KBM-7 (cell line): Measurements from ENCODE around the gene MBOAT7.
"Not testable (repeated sequence)": the region's sequence is repeated elsewhere in the genome, so short reads cannot be mapped to it uniquely, and the experiment has no call there.

Experiments used
- DNase-seq: peaks from one replicate; pipeline ENCODE4 v3.0.0-alpha.2; 2015
- in situ Hi-C: fragments of 300-500 bp; cut with MboI; formaldehyde crosslinking; loops from 2 replicates; pipeline ENCODE4 v1.14.3; 2020; ENCODE audit warnings: low sequenced_read_pairs, low pct_unique_long_range_greater_than_20kb, mixed read lengths

MBOAT7 gene, protein sequence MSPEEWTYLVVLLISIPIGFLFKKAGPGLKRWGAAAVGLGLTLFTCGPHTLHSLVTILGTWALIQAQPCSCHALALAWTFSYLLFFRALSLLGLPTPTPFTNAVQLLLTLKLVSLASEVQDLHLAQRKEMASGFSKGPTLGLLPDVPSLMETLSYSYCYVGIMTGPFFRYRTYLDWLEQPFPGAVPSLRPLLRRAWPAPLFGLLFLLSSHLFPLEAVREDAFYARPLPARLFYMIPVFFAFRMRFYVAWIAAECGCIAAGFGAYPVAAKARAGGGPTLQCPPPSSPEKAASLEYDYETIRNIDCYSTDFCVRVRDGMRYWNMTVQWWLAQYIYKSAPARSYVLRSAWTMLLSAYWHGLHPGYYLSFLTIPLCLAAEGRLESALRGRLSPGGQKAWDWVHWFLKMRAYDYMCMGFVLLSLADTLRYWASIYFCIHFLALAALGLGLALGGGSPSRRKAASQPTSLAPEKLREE

DNA sequence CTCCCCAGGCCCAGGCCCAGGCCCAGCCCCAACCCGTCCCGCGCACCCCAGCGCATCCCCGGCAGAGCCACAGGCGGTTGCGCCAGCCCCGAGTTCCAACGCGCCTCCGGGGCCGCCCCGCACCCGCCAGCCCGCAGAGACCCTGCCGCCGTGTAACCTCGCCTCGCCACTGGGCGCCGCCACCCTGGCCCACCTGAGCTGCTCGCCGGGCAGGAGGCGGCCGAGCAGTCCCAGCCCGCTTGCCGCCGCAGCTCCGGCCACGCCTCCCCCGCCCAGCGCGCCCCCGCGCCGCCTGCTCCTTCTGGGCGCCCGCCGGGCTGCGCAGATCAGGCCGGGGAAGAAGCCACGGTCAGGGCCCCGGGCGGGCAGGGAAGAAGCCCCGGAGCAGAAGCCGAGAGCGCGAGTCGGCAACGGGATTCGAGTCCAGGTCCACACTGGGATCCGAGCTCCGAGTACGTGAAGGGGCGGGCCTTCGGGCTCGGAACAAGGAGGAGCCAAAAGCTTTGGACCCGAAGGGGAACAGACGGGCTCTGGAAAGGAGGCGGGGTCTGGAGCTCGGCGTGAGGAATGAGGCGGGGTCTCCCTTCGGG lies at the start of gene MBOAT7:
MBOAT7 (minus strand) TSS at position 436 of the 590 bp plus-strand sequence. CDS start 1,072 bp downstream, outside the sequence.
- DNase-seq = no peak
- in situ Hi-C loops = no loop called here

DNA sequence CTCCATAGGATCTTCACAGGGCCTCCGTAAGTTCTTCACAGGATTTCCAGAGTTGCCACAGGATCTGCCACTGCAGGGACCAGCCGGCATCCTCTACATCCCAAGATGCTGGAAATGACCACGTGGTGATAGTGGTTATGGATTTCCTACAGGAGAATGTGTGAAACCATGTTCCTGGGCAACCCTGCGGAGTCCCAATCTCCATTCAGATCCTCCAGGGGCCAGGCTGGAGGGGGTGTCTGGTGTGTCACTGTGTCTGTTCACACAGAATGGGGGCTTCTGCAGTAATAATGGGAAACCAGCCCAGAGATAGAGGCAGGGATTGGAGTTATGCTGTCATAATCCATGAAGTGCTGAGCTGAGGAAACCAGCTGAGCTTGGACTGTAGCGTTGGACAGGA lies 44.6 kb upstream of the MBOAT7 start:
- in situ Hi-C loops = no loop called here
- no peak for DNase-seq

DNA sequence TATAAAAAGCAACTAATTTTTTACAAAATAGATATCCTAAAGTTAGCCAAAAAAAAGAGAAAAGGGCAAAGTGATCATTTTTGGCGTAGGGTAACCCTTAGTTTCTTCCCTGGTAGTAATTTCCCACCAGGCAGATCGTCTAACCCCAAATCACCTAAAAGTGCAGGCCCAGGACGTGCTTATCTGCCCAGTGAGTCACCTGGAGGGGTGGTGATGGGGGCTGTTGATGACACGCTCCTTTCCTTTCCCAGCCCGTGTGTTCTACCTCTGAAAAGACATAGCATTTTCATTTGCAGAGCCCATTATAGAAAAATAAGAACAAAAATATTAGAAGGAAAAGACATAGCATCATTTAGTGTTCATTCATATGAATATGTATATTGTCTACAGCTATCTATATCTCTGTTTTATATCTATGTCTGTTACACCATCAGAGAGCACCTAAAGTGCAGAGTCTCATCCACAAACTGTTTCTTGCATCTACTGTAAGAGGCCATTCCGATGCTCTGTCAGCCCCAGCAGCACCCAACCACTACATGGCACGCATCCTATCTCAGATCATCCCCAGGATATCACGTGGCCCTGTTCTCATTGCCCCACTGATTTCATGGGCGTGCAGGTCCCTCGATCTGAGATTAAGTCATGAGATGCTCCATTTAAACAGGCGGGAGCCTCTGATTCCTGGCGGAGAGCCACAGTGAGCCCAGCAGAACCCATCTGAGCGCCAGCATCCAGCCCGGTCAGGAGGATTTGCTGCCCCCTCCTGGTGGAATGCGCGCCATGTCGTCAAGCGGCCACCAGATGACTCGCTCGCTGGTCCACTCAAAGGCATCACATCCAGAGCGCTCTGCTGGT lies 41.9 kb upstream of the MBOAT7 start:
- DNase-seq = peak; percentile 86

DNA sequence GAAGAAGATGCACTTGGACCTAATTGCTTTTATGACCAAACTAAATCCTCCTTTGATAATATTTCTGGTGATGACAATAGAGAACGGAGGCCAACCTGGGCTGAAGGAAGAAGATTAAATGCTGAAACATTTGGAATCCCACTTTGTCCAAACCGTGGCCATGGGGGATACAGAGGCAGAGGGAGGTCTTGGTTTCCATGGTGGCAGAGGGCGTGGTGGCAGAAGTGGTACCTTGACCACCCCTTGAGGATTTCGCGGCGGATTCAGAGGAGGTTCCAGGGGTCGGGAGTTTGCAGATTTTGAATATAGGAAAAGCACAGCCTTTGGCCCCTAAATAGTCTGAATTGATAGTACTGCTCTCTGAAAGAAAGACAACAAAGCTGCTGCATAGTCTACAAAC lies 40.7 kb upstream of the MBOAT7 start:
- DNase-seq = no peak
- in situ Hi-C loops = no loop called here

More for the DNA sequence above, 41.9 kb upstream of the MBOAT7 start:
- in situ Hi-C loops = no loop called here

DNA sequence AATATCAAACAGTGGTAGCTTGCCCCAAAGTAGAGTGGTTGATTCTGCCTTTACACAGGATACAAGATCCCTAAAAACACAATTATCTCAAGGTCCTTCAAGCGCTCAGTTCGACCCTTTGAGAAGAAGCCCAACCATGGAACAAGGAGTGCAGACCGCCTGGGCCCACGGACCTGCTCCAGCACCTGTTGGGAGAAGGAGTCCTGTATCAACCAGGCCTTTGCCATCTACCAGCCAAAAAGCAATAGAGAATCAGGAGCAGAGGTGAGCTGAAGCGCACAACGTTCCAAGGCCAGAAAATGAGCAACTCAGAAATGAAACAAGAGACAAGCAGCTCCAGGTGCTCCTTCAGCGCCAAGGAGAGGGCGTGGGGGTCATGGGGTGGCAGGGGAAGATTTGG lies 39.8 kb upstream of the MBOAT7 start:
- in situ Hi-C loops = no loop called here
- no peak for DNase-seq

DNA sequence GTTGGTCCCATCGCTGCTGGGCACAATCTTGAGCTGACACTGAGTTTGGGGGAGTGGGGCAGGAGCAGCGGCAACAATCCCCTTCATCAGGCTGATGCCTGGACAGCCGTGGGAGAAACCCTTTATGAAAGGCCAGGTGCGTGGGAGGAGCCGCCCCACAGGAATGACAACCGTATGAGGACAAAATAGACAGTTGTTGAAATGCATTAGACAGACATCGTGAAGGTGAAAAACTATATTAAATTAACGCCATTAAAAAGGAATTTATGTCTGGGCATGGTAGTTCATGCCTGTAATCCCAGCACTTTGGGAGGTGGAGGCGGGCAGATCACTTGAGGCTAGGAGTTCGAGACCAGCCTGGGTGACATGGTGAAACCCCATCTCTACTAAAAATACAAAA lies 35.2 kb upstream of the MBOAT7 start:
- DNase-seq, in situ Hi-C loops: not testable (repeated sequence)

DNA sequence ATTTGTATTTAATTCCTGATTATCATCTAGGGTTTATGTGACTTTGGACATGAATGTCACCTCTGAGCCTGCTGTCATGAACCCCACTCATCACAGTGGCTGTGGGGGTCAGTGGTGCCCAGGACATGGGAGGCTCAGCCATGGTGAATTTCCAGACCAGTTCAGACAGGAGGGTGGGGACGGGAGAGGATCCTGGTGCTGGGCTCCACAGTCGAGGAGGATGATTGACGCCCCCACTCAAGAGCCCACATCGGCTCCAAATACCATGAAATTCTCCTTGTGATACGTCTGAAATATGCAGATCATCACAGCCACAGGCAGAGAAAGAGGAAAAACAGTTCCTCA lies 34.5 kb upstream of the MBOAT7 start:
- in situ Hi-C loops, DNase-seq: not testable (repeated sequence)

DNA sequence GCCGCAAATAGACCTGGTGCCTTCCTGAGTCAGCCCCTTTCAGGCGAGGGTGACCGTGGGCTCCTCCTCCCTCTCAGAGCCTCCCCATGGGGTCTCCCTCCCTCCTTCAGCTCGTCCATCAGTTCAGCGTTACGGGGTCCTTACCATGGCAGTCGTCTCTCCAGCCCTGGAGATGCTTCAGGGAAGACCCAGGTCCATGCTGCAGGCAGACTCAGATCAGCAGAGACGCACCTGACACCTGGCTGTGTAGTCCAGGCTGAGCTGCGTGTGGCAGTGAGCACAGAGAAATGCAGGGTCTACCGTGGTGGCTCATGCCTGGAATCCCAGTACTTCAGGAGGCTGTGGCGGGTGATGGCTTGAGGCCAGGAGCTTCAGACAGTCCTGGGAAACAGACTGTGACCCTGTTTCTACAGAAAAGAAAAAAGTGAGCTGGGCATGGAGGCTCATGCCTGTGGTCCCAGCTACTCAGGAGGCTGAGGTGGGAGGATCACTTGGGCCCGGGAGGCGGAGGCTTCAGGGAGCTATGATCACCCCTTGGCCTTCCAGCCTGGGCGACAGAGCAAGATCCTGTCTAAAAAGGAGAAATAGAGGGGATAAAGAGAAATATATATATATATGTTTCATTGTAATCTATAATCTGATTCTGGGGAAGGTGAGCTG lies 34.0 kb upstream of the MBOAT7 start:
- DNase-seq, in situ Hi-C loops: not testable (repeated sequence)

DNA sequence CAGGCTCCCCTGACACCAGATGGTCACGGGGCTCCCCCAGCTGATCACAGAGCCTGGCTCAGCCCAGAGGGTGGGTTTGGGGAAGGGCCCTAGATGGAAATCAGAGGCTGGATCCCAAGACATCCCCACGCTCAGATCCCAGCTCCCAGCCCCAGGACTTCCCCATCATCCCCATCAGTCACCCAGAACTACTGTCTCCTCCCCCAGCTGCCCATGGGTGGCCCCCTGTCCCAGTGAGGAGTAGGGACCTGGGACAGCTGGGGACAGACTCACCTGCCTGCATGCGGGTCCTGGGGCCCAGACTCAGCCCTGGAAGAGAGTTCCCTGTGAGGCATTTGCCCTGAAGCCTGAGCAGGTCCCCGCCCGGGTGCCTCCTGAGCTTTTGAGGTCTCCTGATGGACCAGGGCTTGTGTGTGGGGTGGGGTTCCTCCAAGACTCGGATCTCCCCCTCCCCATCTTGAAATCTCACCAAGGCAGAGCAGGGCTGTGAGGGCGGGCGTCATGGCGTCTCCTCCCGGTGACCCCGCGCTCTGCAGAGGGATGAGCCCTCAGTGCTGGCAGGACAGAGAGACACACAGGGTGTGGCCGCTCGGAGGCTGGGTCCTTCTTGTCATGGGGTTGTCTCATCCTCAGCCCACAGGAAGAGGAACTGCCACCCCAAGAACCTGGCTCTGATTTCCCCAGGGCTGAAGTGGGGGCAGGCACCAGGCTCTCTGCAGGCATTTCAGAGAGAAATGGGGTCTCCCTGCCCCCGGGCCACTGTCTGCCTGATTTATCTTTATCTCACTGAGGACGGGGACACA lies 33.3 kb upstream of the MBOAT7 start, which contains the start of gene LILRB3:
LILRB3 (minus strand) TSS at position 534 of the 803 bp plus-strand sequence; CDS start at position 503, 31 bp downstream.
- in situ Hi-C loops, DNase-seq: not testable (repeated sequence)

DNA sequence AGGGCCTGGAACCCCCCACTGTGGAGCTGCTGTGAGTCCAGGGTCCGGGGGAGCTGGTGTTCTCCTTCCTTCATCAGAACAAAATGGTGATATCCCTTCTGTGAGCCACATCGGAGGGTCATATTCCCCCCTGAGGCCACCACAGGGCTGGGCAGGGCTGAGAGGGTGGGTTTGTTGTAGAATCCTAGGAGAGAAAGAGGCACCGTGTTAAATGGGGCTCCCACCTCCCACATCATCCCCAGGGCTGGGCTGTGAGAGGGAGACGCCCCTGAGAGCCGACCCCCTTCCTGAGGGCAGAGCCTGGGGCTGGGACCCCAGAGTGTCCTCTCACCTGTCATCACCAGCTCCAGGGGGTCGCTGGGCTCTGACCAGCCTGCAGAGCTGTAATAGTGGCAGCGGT lies 32.6 kb upstream of the MBOAT7 start:
- DNase-seq, in situ Hi-C loops: not testable (repeated sequence)

DNA sequence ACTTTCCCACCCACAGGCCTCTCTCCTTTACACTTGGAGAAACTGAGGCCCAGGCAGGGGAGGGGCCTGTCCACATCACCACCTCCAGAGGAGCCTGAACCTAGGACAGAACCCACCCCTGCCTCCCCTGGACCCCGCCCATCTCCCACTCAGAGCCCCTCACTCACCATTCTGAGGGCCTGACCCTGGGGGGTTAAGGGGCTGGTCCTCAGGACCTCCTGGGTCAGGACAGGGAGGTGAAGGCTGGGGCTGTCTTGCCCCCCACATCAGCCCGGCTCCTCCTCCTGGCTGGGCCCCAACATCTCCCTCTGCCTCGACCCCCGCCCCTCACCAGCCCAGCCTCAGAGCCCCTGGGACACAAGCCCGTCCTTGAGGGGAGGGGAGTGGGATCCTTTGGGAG lies 30.3 kb upstream of the MBOAT7 start:
- DNase-seq, in situ Hi-C loops: not testable (repeated sequence)

DNA sequence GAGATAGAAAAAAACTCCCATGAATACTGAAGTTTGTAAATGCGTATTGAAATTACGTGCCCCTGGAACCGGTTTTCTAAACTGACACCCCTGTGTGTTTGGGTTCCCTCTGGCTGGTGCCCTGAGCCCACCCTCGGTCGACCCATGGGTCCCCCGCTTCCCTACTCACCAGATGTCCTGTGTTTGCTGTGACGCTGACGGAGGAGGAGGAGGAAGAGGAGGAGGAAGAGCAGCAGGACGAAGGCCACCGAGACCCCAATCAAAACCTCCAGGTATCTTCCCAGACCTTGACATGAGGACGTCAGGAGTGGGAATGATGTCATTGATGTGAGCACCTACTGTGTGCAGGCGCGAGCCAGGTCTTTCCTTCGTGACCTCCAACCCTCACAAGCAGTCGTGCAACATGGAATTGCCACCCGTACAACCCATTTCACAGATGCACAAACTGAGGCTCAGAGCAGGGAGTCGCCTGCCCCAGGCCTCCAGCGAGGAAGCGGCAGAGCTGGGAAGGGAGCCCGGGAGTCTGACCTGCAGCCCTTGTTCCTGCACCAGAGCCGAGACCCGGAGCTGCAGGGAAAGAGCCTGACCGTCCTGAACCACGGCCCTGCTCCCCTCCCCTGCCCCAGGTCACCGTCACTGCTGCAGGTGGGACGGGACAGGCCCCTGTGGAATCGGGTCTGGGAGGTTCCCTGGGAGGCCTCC lies 29.7 kb upstream of the MBOAT7 start:
- in situ Hi-C loops = no loop called here

DNA sequence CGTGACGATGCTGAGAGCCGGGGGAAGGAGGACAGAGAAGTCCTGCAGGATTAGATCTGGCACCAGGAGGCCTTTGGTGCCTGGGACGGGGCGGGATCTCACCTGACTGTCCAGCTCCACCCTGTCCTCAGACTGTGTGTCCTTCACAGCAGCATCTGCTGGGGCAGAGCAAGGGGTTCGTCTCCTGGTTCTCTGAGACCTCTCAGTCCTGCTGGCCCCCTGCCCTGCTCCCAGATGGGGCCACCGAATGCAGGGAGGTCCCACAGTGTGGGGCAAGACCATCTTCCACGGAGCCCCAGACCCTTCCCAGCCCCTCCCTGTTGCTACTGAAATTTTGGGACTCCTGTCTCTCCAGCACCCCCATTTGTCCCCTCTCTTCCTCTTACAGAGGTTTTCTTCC lies 28.9 kb upstream of the MBOAT7 start:
- in situ Hi-C loops = no loop called here

More for the DNA sequence above, 29.7 kb upstream of the MBOAT7 start:
- no peak for DNase-seq

DNA sequence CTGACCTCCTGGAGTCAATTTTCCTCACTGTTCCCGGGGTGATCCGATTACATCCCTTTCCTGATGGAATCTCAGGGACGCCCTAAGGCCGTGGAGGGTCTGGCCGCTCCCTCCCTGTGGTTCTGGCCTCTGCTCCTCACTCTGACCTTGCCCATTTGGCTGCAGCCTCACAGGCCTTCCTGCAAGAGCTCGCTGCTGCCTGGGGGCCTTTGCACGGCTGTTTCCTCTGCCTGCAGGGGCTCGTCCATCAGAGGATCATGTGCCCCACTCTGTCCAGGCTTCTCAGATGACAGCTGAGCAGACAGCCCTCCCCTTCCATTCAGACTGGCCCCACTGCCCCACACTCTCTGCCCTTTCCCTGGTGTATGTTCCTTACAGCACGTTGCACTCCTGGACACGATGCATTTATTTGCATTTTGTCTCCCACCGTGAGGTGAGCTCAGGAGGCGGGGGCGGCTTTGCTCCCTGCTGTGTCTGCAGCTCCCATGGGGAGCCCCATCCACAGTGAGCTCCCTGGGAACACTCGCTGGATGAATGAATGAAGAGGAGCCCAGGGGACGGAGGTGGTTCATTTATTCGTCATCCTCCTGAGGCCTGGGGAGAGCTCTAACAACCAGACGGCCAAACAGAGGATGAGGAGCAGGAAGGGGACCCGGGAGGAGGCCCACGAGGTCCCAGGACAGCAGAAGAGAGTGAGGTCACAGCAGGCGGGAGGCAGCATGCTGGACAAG lies 28.3 kb upstream of the MBOAT7 start:
- in situ Hi-C loops, DNase-seq: not testable (repeated sequence)

More for the DNA sequence above, 28.9 kb upstream of the MBOAT7 start:
- no peak for DNase-seq

DNA sequence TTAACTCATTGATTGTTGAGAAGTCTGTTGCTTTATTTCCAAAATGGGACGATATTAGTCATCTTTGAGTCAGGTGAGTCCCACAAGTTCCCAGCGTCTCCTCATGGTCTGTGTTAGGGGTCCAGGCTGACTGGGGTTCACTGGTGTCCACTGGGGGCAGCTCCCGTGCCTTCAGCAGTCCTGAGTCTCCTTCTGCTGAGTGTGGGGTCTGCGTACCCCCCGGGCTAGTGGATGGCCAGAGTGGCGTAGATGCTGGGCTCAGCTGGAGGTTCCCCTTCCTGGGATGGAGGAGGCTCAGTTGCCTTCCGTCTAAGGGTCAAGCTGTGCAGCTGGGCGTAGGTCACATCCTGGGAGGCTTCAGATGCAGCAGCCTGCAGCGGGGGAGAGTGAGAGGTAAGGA lies 27.5 kb upstream of the MBOAT7 start:
- in situ Hi-C loops = no loop called here
- DNase-seq = no peak

DNA sequence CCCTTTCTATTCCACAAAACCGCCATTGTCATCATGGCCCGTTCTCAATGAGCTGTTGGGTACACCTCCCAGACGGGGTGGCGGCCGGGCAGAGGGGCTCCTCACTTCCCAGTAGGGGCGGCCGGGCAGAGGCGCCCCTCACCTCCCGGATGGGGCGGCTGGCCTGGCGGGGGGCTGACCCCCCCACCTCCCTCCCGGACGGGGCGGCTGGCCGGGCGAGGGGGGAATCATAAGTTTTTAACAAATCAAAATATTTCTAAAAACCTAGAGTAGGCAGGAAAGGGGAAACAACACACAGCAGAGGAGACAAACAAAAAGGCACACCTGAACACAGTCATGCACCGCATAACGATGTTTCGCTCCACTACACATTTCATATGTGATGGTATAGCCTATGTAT lies 25.4 kb upstream of the MBOAT7 start:
- DNase-seq, in situ Hi-C loops: not testable (repeated sequence)

DNA sequence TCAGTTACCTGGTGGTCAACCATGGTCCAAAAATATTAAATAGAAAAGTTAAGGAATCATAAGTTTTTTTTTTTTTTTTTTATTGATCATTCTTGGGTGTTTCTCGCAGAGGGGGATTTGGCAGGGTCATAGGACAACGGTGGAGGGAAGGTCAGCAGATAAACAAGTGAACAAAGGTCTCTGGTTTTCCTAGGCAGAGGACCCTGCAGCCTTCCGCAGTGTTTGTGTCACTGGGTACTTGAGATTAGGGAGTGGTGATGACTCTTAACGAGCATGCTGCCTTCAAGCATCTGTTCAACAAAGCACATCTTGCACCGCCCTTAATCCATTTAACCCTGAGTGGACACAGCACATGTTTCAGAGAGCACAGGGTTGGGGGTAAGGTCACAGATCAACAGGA lies 24.8 kb upstream of the MBOAT7 start:
- in situ Hi-C loops, DNase-seq: not testable (repeated sequence)
